HUES64 (cell line): ENCODE measurements around the gene PP2D1.

ENCODE experiments used
- H3K27ac ChIP-seq: 2 replicates; pipeline ENCODE4 v1.7.0; 2013; ENCODE audit warnings: low read depth, low read length, inconsistent platforms
- H3K27me3 ChIP-seq: 2 replicates; pipeline ENCODE4 v1.6.1; 2013; ENCODE audit warnings: mild to moderate bottlenecking, low read length; ENCODE audit not compliant: insufficient read depth
- H3K36me3 ChIP-seq: 2 replicates; pipeline ENCODE4 v1.6.1; 2013; ENCODE audit warnings: mild to moderate bottlenecking, low read length; ENCODE audit not compliant: insufficient read depth
- H3K4me1 ChIP-seq: 2 replicates; pipeline ENCODE4 v1.6.1; 2013; ENCODE audit warnings: mild to moderate bottlenecking, low read length, moderate library complexity; ENCODE audit not compliant: insufficient read depth
- H3K4me3 ChIP-seq: 2 replicates; pipeline ENCODE4 v1.5.1; 2013; ENCODE audit warnings: mild to moderate bottlenecking, low read length, moderate library complexity
- H3K9ac ChIP-seq: 2 replicates; pipeline ENCODE4 v1.6.1; 2013; ENCODE audit warnings: mild to moderate bottlenecking, low read depth, low read length
- H3K9me3 ChIP-seq: 2 replicates; pipeline ENCODE4 v1.6.1; 2013; ENCODE audit warnings: low read depth, low read length; ENCODE audit not compliant: insufficient read depth
- WGBS: fragments of 150-250, 120-280 bp; methylation state at CpG from one replicate; pipeline ENCODE4 v1.1.7; 2013; ENCODE audit warnings: missing lambda C conversion rate; 5-methylcytosine and 5-hydroxymethylcytosine counted together

Gene PP2D1

GRCh38 chr3:19938295-19938627 is 73.8 kb downstream of the PP2D1 start:
- Histone ChIP-seq H3K36me3 (no peaks in the 10 kb centered on the region), H3K9me3 (no peaks in the 10 kb centered on the region), H3K4me1 (peaks cover 6% of the 10 kb centered on the region; the same call in 1 of the 2 replicates), H3K4me3 (no peak overlapping the region), H3K27me3 (no peaks in the 10 kb centered on the region), H3K9ac (no peak overlapping the region), H3K27ac (no peak overlapping the region)
- no CpG with 5 or more reads among the region's 1 CpG for WGBS

- peaks cover 6% of the 10 kb centered on the region; the same call in 1 of the 2 replicates for H3K4me1 ChIP-seq
- no peak overlapping the region for H3K27ac ChIP-seq
- no peaks in the 10 kb centered on the region for H3K9me3 ChIP-seq
- H3K9ac ChIP-seq, result no peak overlapping the region
- WGBS, result 81% methylated on average over 4 of the region's 7 CpGs
- H3K36me3 ChIP-seq, result no peaks in the 10 kb centered on the region
- no peaks in the 10 kb centered on the region for H3K27me3 ChIP-seq
- H3K4me3 ChIP-seq, result no peak overlapping the region
Observed at GRCh38 chr3:19937459-19938294, 74.4 kb downstream of the PP2D1 start.
